ENCODE data around the gene GATA6.

GATA6 gene

DNA sequence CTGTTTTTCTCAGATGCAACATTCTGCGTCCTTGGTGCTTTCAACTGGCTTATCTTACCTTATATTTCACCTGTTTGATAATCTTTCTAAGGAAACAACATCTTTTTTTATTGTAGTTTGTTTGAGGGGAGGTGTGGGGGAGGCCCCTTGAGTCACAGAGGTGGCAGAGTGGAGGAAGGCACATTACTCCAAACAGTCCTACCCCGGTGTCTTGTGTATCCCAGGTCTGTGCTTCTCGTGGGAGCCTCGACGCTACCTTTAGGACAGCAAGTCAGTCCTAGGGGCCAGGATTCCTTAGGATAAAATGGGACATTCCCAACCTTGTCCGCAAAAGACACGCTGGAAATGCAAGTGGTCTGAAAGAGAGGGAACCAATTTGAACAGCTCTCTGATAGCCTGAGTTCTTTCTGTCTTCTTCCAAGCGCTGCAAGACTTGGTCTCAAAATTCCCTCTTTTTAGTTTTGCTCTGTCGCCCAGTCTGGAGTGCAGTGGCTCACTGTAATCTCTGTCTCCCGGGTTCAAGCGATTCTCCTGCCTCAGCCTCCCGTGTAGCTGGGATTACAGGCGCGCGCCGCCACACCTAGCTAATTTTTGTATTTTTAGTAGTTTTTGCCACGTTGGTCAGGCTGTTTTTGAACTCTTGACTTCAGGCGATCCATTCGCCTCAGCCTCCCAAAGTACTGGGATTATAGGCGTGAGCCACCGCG is 4.0 kb downstream of the GATA6 start:
- H3K4me3 ChIP-seq (ENCODE audit: low read length in 2 of 2) = peak overlapping the region in 1 of 2 donors; percentile 84
- no peaks in the 10 kb centered on the region for H3K36me3 ChIP-seq (ENCODE audit: control insufficient read depth in 2 of 2, insufficient read depth in 2 of 2, low read length in 2 of 2)
- H3K4me1 ChIP-seq (ENCODE audit: control insufficient read depth, insufficient read depth, low read length) = peaks cover 25% of the 10 kb centered on the region
- H3K27me3 ChIP-seq (ENCODE audit: control insufficient read depth in 1 of 2, insufficient read depth in 2 of 2, low read length in 2 of 2) = peaks cover 21 to 65% of the 10 kb centered on the region in 2 donors
- no peak overlapping the region for H3K9ac ChIP-seq (ENCODE audit: low read length in 2 of 2)
- H3K27ac ChIP-seq (ENCODE audit: low read length) = no peak overlapping the region
- H3K9me3 ChIP-seq (ENCODE audit: control insufficient read depth in 2 of 2, low read length in 2 of 2) = no peaks in the 10 kb centered on the region

DNA sequence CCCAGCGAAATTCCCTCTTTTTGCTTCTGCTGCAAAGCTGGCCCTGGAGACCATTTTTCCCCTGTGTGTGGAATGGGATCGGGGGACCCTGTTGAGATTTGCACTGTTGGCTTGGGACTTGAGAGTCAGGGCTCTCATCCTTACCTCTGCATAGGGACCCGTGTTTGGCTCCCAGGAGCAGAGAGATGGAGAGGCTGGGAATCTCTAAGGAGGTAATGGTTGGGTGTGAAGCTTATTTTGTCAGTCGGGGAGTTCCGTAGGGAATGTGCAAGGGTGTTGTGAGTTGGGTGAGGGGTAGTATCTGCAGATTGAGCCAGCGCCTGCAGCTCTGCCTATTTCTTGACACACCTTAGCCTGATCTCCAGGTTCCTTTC is 4.5 kb downstream of the GATA6 start:
- H3K9ac ChIP-seq (ENCODE audit: low read length in 2 of 2) = no peak overlapping the region
- H3K4me3 ChIP-seq (ENCODE audit: low read length in 2 of 2) = peak overlapping the region in 1 of 2 donors; percentile 3
- H3K9me3 ChIP-seq (ENCODE audit: control insufficient read depth in 2 of 2, low read length in 2 of 2) = no peaks in the 10 kb centered on the region
- no peaks in the 10 kb centered on the region for H3K36me3 ChIP-seq (ENCODE audit: control insufficient read depth in 2 of 2, insufficient read depth in 2 of 2, low read length in 2 of 2)
- H3K27me3 ChIP-seq (ENCODE audit: control insufficient read depth in 1 of 2, insufficient read depth in 2 of 2, low read length in 2 of 2) = peaks cover 18 to 64% of the 10 kb centered on the region in 2 donors
- H3K27ac ChIP-seq (ENCODE audit: low read length) = no peak overlapping the region
- peaks cover 21% of the 10 kb centered on the region for H3K4me1 ChIP-seq (ENCODE audit: control insufficient read depth, insufficient read depth, low read length)

DNA sequence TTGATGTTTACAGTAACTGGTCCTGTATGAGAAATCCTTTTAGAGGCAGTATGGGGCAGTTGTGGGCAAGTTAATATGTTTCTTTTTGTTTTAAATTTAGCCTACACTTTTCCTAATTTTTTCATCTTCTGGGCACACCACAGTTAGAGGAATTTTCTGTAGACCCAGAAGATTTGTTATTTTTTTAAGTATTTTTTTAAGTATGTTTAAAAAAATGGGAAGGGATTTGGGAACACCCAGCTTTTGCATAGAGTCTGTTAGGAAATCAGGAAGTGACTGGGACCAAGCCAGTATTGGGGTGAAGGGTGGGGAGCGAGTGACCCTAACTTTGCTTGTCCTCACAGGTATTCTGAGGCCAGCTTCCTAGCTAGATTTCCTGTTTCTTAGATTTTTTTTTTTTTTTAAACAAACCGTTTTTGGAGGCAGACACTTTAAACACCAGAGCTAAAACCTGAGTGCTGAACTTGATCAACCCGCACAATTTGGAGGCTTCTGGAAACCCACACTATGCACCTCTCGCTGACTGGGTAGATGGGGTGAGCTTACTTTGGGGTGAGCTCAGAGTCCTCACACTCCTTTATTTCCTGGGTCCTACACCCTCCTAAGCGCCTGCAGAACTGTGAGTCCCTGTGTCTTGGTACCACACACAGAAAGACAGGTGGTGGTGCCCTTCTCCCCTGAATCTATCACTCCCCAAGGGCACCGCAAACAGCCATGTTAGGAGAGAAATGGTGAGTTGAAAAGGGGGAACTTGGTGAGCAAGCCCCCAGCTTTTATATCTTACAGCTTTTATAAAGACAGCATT is 5.2 kb downstream of the GATA6 start:
- peak overlapping the region in 1 of 2 donors; percentile 3 for H3K4me3 ChIP-seq (ENCODE audit: low read length in 2 of 2)
- no peaks in the 10 kb centered on the region for H3K36me3 ChIP-seq (ENCODE audit: control insufficient read depth in 2 of 2, insufficient read depth in 2 of 2, low read length in 2 of 2)
- H3K4me1 ChIP-seq (ENCODE audit: control insufficient read depth, insufficient read depth, low read length) = peaks cover 19% of the 10 kb centered on the region
- no peak overlapping the region for H3K27ac ChIP-seq (ENCODE audit: low read length)
- H3K9me3 ChIP-seq (ENCODE audit: control insufficient read depth in 2 of 2, low read length in 2 of 2) = no peaks in the 10 kb centered on the region
- no peak overlapping the region for H3K9ac ChIP-seq (ENCODE audit: low read length in 2 of 2)
- H3K27me3 ChIP-seq (ENCODE audit: control insufficient read depth in 1 of 2, insufficient read depth in 2 of 2, low read length in 2 of 2) = peaks cover 18 to 59% of the 10 kb centered on the region in 2 donors

- H3K4me3 ChIP-seq (ENCODE audit: low read length in 2 of 2) = no peak overlapping the region
- H3K9me3 ChIP-seq (ENCODE audit: control insufficient read depth in 2 of 2, low read length in 2 of 2) = no peaks in the 10 kb centered on the region
- H3K9ac ChIP-seq (ENCODE audit: low read length in 2 of 2) = no peak overlapping the region
- H3K4me1 ChIP-seq (ENCODE audit: control insufficient read depth, insufficient read depth, low read length) = peaks cover 12% of the 10 kb centered on the region
- peaks cover 18 to 57% of the 10 kb centered on the region in 2 donors for H3K27me3 ChIP-seq (ENCODE audit: control insufficient read depth in 1 of 2, insufficient read depth in 2 of 2, low read length in 2 of 2)
- H3K27ac ChIP-seq (ENCODE audit: low read length) = no peak overlapping the region
- no peaks in the 10 kb centered on the region for H3K36me3 ChIP-seq (ENCODE audit: control insufficient read depth in 2 of 2, insufficient read depth in 2 of 2, low read length in 2 of 2)
Observed at GRCh38 chr18:22175346-22175745, 6.0 kb downstream of the GATA6 start.

- Histone ChIP-seq H3K9me3 (ENCODE audit: control insufficient read depth in 2 of 2, low read length in 2 of 2) (no peaks in the 10 kb centered on the region), H3K27me3 (ENCODE audit: control insufficient read depth in 1 of 2, insufficient read depth in 2 of 2, low read length in 2 of 2) (peaks cover 18 to 47% of the 10 kb centered on the region in 2 donors), H3K4me3 (ENCODE audit: low read length in 2 of 2) (no peak overlapping the region), H3K27ac (ENCODE audit: low read length) (no peak overlapping the region), H3K9ac (ENCODE audit: low read length in 2 of 2) (no peak overlapping the region), H3K36me3 (ENCODE audit: control insufficient read depth in 2 of 2, insufficient read depth in 2 of 2, low read length in 2 of 2) (no peaks in the 10 kb centered on the region), H3K4me1 (ENCODE audit: control insufficient read depth, insufficient read depth, low read length) (peaks cover 3% of the 10 kb centered on the region)
Observed at GRCh38 chr18:22176420-22177326, 7.3 kb downstream of the GATA6 start.

- Histone ChIP-seq H3K4me3 (ENCODE audit: low read length in 2 of 2) (no peak overlapping the region), H3K27ac (ENCODE audit: low read length) (no peak overlapping the region), H3K9me3 (ENCODE audit: control insufficient read depth in 2 of 2, low read length in 2 of 2) (no peaks in the 10 kb centered on the region), H3K36me3 (ENCODE audit: control insufficient read depth in 2 of 2, insufficient read depth in 2 of 2, low read length in 2 of 2) (no peaks in the 10 kb centered on the region), H3K9ac (ENCODE audit: low read length in 2 of 2) (no peak overlapping the region), H3K4me1 (ENCODE audit: control insufficient read depth, insufficient read depth, low read length) (no peaks in the 10 kb centered on the region), H3K27me3 (ENCODE audit: control insufficient read depth in 1 of 2, insufficient read depth in 2 of 2, low read length in 2 of 2) (peaks cover 18 to 41% of the 10 kb centered on the region in 2 donors)
Observed at GRCh38 chr18:22177327-22177871, 8.0 kb downstream of the GATA6 start.

DNA sequence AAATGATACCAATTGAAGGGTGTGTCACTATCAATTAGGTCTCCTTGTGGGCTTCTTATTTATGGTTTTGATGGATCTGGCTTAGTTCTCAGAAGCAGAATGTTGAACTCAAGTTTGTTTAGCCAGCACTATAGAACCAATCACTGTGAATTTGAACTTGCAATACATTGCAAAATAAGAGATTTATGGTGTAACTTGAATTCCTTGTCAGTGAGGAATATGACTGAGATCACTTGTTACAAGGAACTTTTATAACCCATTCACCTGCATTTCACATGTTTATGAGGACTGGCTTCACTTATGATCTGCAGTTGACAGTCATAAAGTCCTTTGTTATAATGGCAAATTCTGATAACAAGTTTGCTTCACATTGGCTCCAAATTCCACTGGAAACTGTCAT is 9.8 kb downstream of the GATA6 start:
- H3K9ac ChIP-seq (ENCODE audit: low read length in 2 of 2) = no peak overlapping the region
- H3K4me3 ChIP-seq (ENCODE audit: low read length in 2 of 2) = no peak overlapping the region
- H3K36me3 ChIP-seq (ENCODE audit: control insufficient read depth in 2 of 2, insufficient read depth in 2 of 2, low read length in 2 of 2) = no peaks in the 10 kb centered on the region
- H3K9me3 ChIP-seq (ENCODE audit: control insufficient read depth in 2 of 2, low read length in 2 of 2) = no peaks in the 10 kb centered on the region
- no peak overlapping the region for H3K27ac ChIP-seq (ENCODE audit: low read length)
- H3K27me3 ChIP-seq (ENCODE audit: control insufficient read depth in 1 of 2, insufficient read depth in 2 of 2, low read length in 2 of 2) = peaks cover 11 to 28% of the 10 kb centered on the region in 2 donors
- H3K4me1 ChIP-seq (ENCODE audit: control insufficient read depth, insufficient read depth, low read length) = no peaks in the 10 kb centered on the region

GRCh38 chr18:22179631-22180030 is 10.2 kb downstream of the GATA6 start:
- H3K9me3 ChIP-seq (ENCODE audit: control insufficient read depth in 2 of 2, low read length in 2 of 2) = no peaks in the 10 kb centered on the region
- no peak overlapping the region for H3K9ac ChIP-seq (ENCODE audit: low read length in 2 of 2)
- no peaks in the 10 kb centered on the region for H3K36me3 ChIP-seq (ENCODE audit: control insufficient read depth in 2 of 2, insufficient read depth in 2 of 2, low read length in 2 of 2)
- peaks cover 11 to 27% of the 10 kb centered on the region in 2 donors for H3K27me3 ChIP-seq (ENCODE audit: control insufficient read depth in 1 of 2, insufficient read depth in 2 of 2, low read length in 2 of 2)
- H3K27ac ChIP-seq (ENCODE audit: low read length) = no peak overlapping the region
- no peak overlapping the region for H3K4me3 ChIP-seq (ENCODE audit: low read length in 2 of 2)
- H3K4me1 ChIP-seq (ENCODE audit: control insufficient read depth, insufficient read depth, low read length) = no peaks in the 10 kb centered on the region

- H3K36me3 ChIP-seq (ENCODE audit: control insufficient read depth in 2 of 2, insufficient read depth in 2 of 2, low read length in 2 of 2) = peaks cover 0 to under 1% of the 10 kb centered on the region in 2 donors
- no peak overlapping the region for H3K9ac ChIP-seq (ENCODE audit: low read length in 2 of 2)
- H3K9me3 ChIP-seq (ENCODE audit: control insufficient read depth in 2 of 2, low read length in 2 of 2) = no peaks in the 10 kb centered on the region
- H3K27ac ChIP-seq (ENCODE audit: low read length) = no peak overlapping the region
- peaks cover 5 to 22% of the 10 kb centered on the region in 2 donors for H3K27me3 ChIP-seq (ENCODE audit: control insufficient read depth in 1 of 2, insufficient read depth in 2 of 2, low read length in 2 of 2)
- H3K4me3 ChIP-seq (ENCODE audit: low read length in 2 of 2) = no peak overlapping the region
- no peaks in the 10 kb centered on the region for H3K4me1 ChIP-seq (ENCODE audit: control insufficient read depth, insufficient read depth, low read length)
Observed at GRCh38 chr18:22180722-22181121, 11.3 kb downstream of the GATA6 start.
